ENCODE measurements around the gene EFEMP1.

EFEMP1 gene

DNA sequence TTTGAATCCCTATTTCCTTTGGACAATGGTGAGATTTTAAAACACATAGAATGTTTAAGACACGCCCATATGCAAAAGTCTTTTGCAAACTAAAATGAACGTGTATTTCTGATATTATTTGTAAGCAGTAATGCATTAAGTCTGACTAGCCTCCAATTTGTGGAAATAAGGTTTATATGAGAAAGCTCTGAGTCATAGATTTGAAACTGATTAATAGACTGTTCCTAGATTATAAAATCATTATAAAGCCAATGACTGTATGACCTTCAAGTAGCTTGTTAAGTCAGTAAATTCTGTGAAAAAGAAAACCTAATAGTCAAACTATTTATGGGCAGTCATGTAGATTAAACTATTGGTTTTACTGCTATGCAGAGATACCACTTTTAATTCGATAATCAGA is 12.8 kb upstream of the EFEMP1 start:
- in situ Hi-C loops (cut with HindIII; ENCODE audit: low sequenced_read_pairs), result no loop called here

DNA sequence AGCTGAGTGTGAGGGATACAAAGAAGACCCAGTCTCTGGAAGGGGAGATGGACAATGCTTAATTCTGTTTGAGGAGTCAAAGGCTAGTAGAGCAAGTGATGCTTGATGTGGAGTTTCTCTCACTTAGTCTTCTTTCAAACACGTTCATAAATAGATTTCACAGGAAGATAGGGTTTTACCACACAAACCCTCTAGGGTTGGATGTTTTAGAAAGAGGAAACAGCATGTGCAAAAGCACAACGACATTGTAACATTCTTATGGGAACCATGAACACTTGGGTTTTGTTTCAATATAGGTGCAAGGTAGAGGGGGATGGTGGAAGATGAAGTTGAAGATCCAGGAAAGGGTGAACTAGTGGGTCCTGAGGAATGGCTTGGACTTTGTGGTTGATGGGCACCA is 10.8 kb upstream of the EFEMP1 start:
- in situ Hi-C loops (cut with HindIII; ENCODE audit: low sequenced_read_pairs), result no loop called here

DNA sequence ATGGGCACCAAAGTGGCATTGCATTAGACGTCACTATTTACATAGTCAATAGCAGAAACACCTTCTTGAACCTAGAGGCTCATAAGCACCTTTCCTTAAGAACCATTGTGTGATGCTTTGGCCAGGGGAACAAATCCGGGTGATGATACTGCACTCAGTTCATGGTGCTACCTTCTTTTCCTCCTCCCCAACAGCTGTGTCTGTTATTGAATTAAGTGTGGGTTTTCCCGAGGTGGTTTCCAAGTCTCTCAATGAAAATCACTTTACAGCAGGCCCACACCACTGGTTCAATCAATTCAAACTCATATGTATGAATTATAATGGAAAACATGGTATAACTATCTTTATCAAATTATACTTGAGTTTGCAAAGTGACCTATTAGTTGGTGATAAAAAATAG is 9.3 kb upstream of the EFEMP1 start:
- in situ Hi-C loops (cut with HindIII; ENCODE audit: low sequenced_read_pairs), result no loop called here

DNA sequence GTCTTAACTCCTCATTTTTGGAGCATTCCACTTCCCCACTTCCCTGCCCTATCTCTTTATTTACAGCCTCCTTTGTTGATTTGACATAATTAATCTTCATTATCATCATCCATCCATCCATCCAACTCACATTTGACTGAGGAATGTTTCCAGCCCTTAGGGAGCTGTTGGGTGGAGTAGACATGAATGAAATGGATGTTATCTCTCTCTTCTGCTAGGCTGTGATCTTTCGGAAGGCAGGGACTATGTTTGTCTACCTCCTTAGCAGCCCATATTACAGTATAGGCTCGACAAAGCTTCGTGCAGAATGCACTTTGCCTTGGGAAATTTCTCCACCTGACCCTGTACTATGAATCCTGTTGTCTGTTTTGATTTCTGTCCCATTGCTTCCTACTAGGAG is 7.7 kb upstream of the EFEMP1 start:
- in situ Hi-C loops (cut with HindIII; ENCODE audit: low sequenced_read_pairs), result no loop called here

DNA sequence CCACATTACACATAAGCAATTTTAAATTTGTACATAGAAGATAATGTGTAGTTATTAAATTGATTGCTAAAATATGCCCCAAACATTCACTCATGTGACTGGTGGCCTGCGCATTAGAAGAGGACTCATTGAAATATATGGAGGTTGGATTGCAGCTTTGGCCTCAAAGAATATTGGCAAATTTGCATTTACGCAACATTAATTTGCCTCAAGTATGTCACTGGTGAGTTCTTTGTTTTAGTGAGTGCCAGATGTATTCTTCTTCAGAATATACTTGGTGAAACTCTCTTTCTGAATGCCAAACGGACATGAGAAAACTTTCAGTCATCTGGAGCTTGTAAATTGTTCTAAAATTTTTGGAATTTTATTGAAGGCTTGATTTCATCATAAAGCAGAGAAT is 5.9 kb upstream of the EFEMP1 start:
- in situ Hi-C loops (cut with HindIII; ENCODE audit: low sequenced_read_pairs), result no loop called here

DNA sequence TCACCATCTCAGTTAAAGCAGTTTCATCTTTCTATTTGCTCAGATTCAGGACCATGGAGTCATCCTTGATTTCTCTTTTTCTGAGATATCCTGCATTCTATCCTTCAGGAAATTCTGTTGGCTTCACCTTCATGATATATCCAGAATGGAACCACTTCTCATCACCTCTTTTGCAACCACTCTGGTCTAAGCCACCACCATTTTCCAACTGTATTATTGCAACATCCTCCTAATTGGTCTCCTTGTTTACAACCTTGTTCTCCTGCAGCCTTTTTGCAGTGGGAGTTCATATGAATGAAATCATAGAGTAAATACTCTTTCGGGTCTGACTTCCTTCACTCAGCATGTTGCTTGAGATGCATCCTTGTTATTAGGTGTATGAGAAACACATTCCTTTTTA is 3.4 kb upstream of the EFEMP1 start:
- in situ Hi-C loops (cut with HindIII; ENCODE audit: low sequenced_read_pairs), result no loop called here

DNA sequence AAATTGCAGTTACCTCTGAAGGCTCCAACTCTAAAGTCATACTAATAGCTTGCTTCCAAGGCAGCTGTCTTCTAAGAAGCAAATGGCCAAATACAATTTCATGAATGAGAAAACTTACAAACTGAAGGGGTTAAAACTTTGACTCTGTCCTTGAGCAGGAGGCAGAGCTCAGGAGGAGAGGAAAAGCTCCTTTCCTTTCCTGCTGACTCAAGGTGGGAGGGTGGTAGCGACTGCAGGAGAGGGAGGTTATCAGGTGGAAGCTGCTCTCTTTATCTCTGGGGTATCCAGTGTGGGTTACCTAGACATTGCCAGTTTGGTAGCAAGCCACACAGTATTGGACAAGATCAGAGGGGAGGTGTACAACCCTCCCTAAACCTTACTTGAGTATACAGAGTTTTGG is 2.7 kb upstream of the EFEMP1 start:
- in situ Hi-C loops (cut with HindIII; ENCODE audit: low sequenced_read_pairs), result no loop called here

DNA sequence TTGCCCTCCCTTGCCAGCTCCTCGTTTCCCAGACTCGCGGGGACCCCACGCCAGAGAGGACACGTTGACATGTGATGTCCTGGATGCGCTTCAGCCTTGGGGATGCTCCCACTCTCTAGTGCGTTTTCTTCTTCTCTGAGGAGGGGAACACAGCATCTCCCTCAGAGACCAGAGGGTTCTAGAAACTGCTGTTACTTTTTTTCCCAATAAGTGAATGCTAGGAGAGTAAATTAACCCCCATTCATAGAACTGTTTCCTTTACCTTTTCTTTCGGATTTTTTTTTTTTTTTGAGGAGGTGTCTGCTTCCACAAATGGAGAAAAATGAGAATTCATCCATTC is 370 bp upstream of the EFEMP1 start:
- in situ Hi-C loops (cut with HindIII; ENCODE audit: low sequenced_read_pairs), result no loop called here

DNA sequence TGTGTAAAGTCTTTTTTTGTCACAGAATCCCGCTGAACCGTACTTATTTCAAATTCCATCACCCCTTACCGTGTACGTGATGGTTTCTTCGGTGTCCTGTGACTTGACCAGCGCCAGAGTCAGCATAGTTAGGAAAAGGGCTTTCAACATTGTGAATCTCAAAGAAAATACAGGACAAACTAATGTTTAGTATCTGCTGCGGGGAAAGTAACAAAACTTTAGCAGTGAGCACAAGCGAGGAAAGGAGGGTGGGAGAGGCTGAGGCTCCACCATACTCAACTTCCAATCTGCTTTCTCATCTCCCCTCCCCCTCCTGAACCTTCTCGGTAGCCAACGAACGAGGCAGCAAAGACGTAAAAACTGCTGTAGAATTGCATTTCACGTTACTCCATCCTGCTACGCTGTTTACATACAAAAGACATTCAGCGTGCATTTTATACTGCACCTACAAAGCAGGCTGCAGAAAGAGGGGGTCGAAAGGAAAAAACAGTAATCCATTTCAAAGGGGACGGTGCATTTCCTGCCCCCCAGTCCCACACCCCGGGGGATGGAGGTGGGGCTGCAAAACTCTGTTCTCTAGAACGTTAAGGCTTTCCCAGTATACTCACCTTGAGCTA is 1.2 kb downstream of the EFEMP1 start:
- in situ Hi-C loops (cut with HindIII; ENCODE audit: low sequenced_read_pairs), result no loop called here

DNA sequence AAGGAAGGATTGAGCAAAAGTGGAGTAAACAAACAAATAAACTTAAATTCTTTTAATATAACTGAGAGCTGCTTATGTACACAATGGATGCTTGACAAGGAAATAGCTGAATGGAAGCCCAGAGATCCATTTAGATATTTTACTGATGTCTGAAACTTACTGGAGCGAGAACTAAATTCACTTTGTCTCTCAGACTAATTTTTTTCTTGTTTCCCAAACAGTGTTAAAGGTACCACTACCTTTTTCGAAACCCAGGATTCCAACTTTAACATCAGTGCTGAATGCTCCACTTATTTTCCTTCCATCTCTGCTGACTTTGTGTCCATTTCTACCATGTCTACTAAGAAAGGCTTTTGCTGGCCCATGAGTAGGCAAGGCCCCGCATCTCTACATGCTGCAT is 4.0 kb downstream of the EFEMP1 start:
- in situ Hi-C loops (cut with HindIII; ENCODE audit: low sequenced_read_pairs), result no loop called here

DNA sequence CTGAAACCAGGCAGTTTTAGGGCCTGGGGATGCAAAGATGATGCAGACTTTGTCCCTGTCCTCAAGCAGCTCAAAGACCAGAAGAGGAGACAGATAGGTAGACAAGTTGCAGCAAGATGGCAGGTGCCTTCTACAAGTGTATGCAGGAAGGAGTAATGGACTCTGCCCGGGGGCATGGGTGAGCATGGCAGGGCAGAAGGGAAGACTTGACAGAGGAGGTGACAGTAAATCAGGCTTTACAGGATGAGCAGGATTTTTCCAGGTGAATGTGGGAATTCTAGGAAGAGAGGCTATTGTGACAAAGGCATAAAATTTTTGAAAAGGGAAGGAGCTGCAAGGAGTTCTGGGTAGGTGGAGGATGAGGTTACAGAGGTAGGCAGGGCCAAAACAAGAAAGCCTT is 4.7 kb downstream of the EFEMP1 start:
- in situ Hi-C loops (cut with HindIII; ENCODE audit: low sequenced_read_pairs), result no loop called here

DNA sequence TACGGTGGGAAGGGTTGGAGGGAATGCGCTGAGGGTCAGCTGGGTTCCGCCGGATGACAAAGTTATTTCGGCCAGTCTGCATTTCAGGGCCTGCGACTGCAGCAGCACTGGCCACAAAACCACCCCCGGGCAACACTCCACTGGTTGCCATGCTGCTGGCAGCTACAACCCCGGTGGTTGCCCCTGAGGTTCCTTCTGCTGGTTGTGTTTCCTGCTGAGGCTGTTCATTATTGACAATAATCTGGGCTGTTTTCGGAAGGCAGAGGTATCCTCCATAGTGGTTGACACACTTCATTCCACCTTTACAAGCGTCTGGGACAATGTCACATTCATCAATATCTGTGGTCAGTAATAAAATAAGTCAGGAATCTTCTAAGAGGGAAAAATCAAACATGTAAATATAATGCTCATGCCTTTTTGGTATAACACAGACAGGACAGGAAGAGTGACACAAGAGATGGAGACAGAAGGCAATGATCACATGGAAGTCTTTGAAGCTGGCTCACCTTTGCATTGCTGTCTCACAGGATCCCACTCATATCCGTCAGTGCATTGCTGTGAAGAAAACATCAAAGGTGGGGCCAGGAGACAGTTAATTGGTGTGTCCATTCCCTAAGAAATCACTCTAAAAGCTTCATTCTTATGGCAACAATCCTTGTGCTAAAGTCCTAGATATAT is 5.7 kb downstream of the EFEMP1 start:
- in situ Hi-C loops (cut with HindIII; ENCODE audit: low sequenced_read_pairs), result no loop called here

DNA sequence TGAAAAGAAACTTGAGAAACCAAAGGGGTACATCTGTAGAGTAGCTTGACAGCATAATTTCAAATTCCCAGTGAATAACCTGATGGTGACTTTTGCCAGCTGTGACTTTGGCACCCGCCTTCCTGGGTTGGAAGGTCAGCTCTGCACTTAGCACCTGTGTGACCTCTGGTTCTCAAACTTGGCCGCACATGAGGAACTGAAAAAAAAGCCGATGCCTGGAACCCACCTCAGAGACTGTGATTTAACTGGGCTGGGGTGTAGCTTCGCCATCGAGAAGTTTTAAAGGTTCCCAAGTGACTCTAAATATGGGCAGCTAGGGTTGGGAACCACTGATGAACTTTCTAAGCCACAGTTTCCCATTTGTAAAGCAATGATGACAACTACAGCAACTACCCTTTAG is 6.5 kb downstream of the EFEMP1 start:
- in situ Hi-C loops (cut with HindIII; ENCODE audit: low sequenced_read_pairs), result no loop called here

DNA sequence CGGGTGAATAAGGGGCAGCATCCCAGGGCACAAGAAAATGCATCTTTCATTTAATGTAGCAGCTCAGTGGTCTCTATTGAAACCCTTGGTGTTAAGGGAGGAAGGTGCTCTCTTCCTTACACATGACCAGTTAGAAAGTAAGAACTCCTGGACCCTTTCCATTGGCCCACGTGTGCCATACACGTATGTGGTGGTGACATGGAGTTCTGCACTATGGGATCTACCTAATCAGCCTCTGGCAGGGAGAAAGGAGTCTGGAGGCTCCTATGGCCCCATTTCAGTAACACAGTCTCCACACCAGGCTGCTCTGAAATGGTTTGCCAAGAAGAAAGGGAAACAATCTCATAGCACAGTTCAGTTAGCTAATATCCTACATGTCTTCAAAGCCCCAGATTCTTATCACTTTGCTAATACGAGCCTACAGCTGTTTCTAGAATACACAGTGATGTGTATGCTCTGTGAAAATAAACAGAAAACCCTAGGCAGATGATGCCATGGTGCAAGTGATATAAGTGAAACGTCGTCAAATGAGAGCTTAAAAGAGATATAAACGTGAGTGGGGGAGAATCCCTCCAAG is 7.0 kb downstream of the EFEMP1 start:
- in situ Hi-C loops (cut with HindIII; ENCODE audit: low sequenced_read_pairs), result no loop called here

DNA sequence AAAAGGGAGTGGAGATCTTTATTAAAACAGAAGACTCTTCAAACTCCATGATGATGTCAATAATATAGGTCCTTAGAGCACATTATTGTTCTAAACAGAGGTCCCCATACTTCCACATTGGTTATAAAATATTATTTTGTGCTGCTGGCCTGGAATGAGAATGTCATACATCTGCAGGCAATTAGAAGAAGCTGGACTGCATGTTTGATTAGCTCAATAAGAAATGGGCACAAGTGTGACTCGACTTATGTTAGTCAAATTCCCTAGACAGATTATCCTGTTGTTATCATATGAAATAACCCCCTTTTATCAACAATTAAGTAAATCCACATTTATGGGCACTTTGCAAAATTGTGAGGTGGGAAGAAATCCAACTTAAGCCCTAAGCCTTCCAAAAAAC is 8.8 kb downstream of the EFEMP1 start:
- in situ Hi-C loops (cut with HindIII; ENCODE audit: low sequenced_read_pairs), result no loop called here

DNA sequence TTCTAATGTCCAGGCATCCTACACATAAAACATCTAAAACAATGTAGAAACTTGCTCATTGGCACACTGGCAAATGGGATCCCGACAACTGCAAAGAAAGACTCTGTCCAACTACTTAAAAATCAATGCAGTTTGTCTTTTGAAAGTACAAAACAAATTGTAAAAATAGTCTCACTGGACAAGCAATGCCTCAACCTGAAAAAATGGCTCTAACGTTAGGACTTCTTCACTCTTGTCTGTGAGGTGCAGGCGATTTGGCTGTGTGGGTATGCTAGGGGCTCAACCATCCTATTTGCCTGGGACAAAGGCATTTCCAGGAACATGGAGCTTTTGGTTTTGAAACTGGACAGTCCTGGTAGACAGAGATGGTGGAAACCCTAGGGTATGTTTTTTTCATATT is 10.7 kb downstream of the EFEMP1 start:
- in situ Hi-C loops (cut with HindIII; ENCODE audit: low sequenced_read_pairs), result no loop called here

DNA sequence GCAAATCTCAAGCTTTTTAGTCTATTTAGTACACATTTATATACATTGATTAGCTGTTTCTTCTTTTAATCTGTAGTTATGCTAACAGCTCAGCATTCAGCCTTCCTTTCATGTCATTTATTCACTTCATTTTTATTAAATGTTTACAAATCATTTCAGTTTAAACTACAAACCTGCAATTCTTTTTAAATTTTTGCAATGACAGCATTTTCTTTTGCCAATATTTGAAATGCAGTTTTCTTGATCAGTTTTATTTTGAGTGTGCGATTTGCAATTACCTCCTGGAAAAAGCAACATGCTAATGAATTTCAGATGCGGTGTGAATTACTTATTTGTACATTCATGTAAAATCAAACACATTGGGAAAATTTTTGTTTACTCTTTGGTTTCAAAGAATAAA is 13.5 kb downstream of the EFEMP1 start:
- in situ Hi-C loops (cut with HindIII; ENCODE audit: low sequenced_read_pairs), result no loop called here

DNA sequence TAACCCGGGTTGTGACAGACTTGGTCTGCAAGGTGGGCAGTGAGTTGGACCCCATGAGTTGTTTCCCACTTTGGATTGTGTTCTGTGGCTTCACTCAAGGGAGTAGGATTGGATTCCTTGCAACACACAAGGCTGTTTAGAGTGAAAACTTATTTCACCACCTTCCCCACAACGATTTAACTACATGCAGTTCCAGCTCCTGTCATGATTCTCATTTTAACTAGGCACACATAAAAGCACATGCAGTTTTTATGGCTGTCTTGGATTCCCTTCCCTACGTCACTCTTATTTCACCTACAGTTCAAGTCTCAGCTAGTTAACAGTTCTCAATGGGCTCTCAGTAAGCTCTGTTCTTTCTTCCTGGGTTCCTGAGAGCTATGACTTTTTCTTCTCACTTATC is 15.9 kb downstream of the EFEMP1 start:
- in situ Hi-C loops (cut with HindIII; ENCODE audit: low sequenced_read_pairs), result no loop called here

DNA sequence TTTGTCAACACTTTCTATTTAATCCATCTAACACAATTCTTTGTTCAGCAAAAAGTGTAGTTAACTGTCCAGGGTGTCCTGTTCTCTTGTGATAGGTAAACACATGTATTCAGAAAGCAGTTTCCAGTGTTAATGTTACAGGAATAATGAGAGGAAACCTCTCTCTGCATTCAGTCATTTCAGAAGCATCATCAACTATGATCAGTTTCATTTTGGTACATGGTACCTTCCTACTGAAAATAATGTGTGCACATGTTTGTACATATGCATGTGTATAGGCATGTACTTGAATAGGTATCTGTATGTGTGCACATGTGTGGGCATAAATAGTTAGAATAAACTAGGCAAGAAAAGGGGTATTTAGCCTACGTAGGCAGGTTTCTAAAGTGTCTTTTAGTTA is 16.6 kb downstream of the EFEMP1 start:
- in situ Hi-C loops (cut with HindIII; ENCODE audit: low sequenced_read_pairs), result no loop called here

DNA sequence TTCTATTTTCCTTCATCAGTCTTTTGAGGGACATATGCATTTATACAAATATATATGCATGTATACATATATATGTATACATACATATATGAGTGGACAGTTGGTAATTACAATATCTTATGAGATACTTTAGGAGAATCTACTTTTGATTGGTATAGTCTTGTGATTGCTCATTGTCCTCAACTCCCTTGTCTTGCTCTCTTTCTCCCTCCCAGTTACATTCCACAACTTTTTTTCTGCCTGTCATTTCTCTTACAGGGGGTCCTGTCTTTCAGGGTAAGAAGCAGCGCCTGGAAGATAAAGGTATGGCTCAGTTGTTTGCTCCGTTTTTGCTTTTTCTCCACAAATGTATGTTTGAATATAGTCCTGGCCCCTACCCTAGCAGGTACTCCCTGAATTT is 19.9 kb downstream of the EFEMP1 start:
- in situ Hi-C loops (cut with HindIII; ENCODE audit: low sequenced_read_pairs), result no loop called here

DNA sequence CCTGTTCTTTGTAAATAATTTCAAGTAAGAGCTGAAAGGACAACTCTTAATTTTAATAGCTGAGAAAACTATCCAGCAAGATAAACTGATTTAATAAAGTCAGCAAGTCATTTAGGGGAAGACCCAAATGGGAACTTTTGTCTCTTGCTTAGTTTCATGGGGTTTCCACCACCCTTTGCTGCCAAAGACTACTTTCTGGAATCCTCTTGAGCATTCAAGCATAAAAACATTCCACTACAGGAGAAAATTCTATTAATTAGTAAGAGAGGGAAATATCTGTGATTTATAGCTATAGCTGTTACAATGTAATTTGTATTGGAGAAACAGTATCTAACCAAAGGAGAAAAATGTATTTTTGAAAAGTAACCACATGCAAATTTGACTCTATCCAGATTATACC is 20.6 kb downstream of the EFEMP1 start:
- in situ Hi-C loops (cut with HindIII; ENCODE audit: low sequenced_read_pairs), result no loop called here

DNA sequence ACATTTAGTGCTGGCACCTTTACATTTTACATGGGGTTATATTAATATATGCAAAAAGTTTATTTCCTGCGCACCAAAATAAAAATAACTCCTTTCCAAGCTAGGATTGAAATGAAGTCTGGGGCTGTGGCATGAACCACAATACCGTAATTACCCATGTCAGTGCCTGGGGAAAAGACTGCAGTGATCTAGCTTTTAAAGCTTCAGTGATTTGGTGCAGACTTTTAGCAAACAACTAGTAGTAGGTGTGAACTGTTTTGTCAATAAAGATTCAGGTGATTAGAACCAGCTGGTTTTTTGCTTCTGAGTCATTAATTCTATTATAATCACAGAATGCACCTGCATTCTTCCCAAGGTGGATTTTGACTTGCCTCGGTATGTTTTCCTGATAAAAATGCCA is 21.2 kb downstream of the EFEMP1 start:
- in situ Hi-C loops (cut with HindIII; ENCODE audit: low sequenced_read_pairs), result no loop called here

DNA sequence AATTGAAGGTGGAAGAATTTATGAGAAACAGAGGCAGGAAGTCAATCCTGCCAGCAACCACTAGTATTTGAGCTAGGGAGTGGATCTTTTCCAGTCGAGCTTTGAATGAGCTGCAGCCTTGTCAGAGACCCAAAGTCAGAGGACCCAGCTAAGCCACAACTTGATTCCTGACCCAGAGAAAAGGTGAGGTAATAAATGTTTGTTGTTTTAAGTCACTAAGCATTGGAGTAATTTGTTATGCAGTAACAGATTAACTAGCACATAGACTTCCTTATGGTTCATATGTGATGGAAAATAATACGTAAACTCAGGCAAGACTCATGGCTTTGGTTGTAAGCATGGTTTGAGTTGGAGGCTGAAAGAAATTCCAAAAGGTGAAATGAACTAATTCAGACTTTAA is 21.6 kb downstream of the EFEMP1 start:
- in situ Hi-C loops (cut with HindIII; ENCODE audit: low sequenced_read_pairs), result no loop called here

All from DLD1 (cell line).